Breast epithelium (tissue), 3 donors: ENCODE results near the gene MFSD6L.

Experiments used
- POLR2A ChIP-seq: fragments of 450-650 bp; IDR thresholded peaks from one replicate; pipeline ENCODE4 v1.6.1; 2016; ENCODE audit warnings: antibody characterized with exemption, mild to moderate bottlenecking, moderate library complexity
- TF ChIP-seq, protein P1 (sequence below), 3 donors: fragments of 450-650 bp; IDR thresholded peaks; one replicate each; pipeline ENCODE4 v1.5.1; 2016 to 2017; ENCODE audit warnings: antibody characterized with exemption in 3 of 3, mild to moderate bottlenecking in 3 of 3, moderate library complexity in 3 of 3

- TF ChIP-seq, protein P1, sequence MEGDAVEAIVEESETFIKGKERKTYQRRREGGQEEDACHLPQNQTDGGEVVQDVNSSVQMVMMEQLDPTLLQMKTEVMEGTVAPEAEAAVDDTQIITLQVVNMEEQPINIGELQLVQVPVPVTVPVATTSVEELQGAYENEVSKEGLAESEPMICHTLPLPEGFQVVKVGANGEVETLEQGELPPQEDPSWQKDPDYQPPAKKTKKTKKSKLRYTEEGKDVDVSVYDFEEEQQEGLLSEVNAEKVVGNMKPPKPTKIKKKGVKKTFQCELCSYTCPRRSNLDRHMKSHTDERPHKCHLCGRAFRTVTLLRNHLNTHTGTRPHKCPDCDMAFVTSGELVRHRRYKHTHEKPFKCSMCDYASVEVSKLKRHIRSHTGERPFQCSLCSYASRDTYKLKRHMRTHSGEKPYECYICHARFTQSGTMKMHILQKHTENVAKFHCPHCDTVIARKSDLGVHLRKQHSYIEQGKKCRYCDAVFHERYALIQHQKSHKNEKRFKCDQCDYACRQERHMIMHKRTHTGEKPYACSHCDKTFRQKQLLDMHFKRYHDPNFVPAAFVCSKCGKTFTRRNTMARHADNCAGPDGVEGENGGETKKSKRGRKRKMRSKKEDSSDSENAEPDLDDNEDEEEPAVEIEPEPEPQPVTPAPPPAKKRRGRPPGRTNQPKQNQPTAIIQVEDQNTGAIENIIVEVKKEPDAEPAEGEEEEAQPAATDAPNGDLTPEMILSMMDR (IDR thresholded peaks at IDR 0.05): no peak
- TF ChIP-seq POLR2A: no peak
Measured at GRCh38 chr17:8747742-8748141, 51.4 kb downstream of the MFSD6L start.
